Body of pancreas (tissue), 4 donors: Measurements from ENCODE around the gene CEP43. TPM values are rescaled to one million over a fixed set of nuclear protein-coding genes. Genes with fewer than 3 reads are reported as not detected.

Experiments used
- ATAC-seq: fragments of 150-250 bp; one replicate; pipeline ENCODE4 v1.9.1; 2016
- DNase-seq, 4 donors: peaks; one replicate each; pipeline ENCODE4 v3.0.0-alpha.2; 2019
- H3K27ac ChIP-seq, 4 donors: fragments of 200-600 bp; sonication (generic); 1 replicate in 3 of 4; 2 replicates in 1 of 4; pipeline versions ENCODE4 v1.5.1 to v1.6.1; 2016 to 2019; ENCODE audit warnings: mild to moderate bottlenecking in 1 of 4, mixed read lengths in 1 of 4, moderate library complexity in 1 of 4
- H3K27me3 ChIP-seq, 2 donors: fragments of 200-600 bp; sonication (generic); one replicate each; pipeline ENCODE4 v1.6.0; 2016; ENCODE audit warnings: mild to moderate bottlenecking in 1 of 2
- H3K36me3 ChIP-seq, 2 donors: fragments of 200-600 bp; sonication (generic); replicated peaks in 1 of 2; 2 replicates each; pipeline ENCODE4 v1.5.1; 2016; ENCODE audit warnings: low read depth in 2 of 2; ENCODE audit not compliant: insufficient read depth in 1 of 2
- H3K4me1 ChIP-seq: fragments of 200-600 bp; sonication (generic); one replicate; pipeline ENCODE4 v1.6.0; 2016
- H3K4me3 ChIP-seq, 2 donors: fragments of 200-600 bp; sonication (generic); 1 replicate in 1 of 2; 2 replicates in 1 of 2; pipeline ENCODE4 v1.5.1; 2016 to 2019
- H3K9me3 ChIP-seq, 3 donors: fragments of 200-600 bp; sonication (generic); 1 replicate in 2 of 3; 2 replicates in 1 of 3; pipeline ENCODE4 v1.5.1; 2016
- CTCF ChIP-seq, 7 experiments: fragments of 450-650 bp in 4 of 7; fragments of 200-600 bp in 3 of 7; sonication (generic) in 3 of 7; IDR thresholded peaks; one replicate each; pipeline ENCODE4 v1.5.1; 2016 to 2019; ENCODE audit warnings: antibody characterized with exemption in 7 of 7
- POLR2A ChIP-seq, 3 donors: fragments of 450-650 bp; IDR thresholded peaks; one replicate each; pipeline ENCODE4 v1.6.1; 2016; ENCODE audit warnings: antibody characterized with exemption in 3 of 3, mild to moderate bottlenecking in 2 of 3
- WGBS, 2 donors: methylation state at CpG; one replicate each; pipeline ENCODE4 v1.1.5; 2017; 5-methylcytosine and 5-hydroxymethylcytosine counted together
- intact Hi-C: fragments of 100-400 bp; cut with DNase I; formaldehyde crosslinking; loops from one replicate; pipeline ENCODE4 v1.15.1; 2023
- total RNA-seq, 2 donors: library from RNA; depleted of rRNA; stranded (reverse); fragments of >200 nt; gene quantifications; one replicate each; pipeline ENCODE4 v1.1.0, GENCODE V29; 2016

Gene CEP43
- total RNA-seq, 2 donors from 2014 or later: 11.4 to 45.8 TPM

- no peaks in the 10 kb centered on the region for H3K27me3 ChIP-seq
- 75 to 79% methylated on average over 3 of the region's 3 CpGs for WGBS, 2 donors
- no peaks in the 10 kb centered on the region for H3K9me3 ChIP-seq
- no peak for ATAC-seq
- H3K4me3 ChIP-seq: no peak overlapping the region
- peaks cover 15% of the 10 kb centered on the region for H3K4me1 ChIP-seq
- no peaks in the 10 kb centered on the region for H3K36me3 ChIP-seq
- TF ChIP-seq POLR2A (IDR thresholded peaks at IDR 0.05) (no peak), CTCF (IDR thresholded peaks at IDR 0.05) (peak in 1 of 7 experiments; percentile 3)
- intact Hi-C loops: no loop called here
- H3K27ac ChIP-seq: no peak overlapping the region
- no peak for DNase-seq
These were observed 47.5 kb upstream of the CEP43 start for GRCh38 chr6:166951670-166952060.

- H3K4me1 ChIP-seq: peaks cover 19% of the 10 kb centered on the region
- peak in 1 of 4 donors; percentile 14 for DNase-seq
These were observed 47.1 kb upstream of the CEP43 start for GRCh38 chr6:166952121-166952520.

GRCh38 chr6:166952567-166953486 lies 46.4 kb upstream of the CEP43 start:
- Histone ChIP-seq H3K4me3 (no peak overlapping the region), H3K36me3 (no peaks in the 10 kb centered on the region), H3K27ac (no peak overlapping the region), H3K9me3 (no peaks in the 10 kb centered on the region), H3K27me3 (no peaks in the 10 kb centered on the region), H3K4me1 (peaks cover 26% of the 10 kb centered on the region)
- TF ChIP-seq CTCF (IDR thresholded peaks at IDR 0.05) (no peak), POLR2A (IDR thresholded peaks at IDR 0.05) (no peak)
- intact Hi-C loops: no loop called here
- DNase-seq: no peak
- ATAC-seq: no peak
- WGBS, 2 donors: 87 to 89% methylated on average over 17 of the region's 17 CpGs

More at GRCh38 chr6:166952121-166952520, 47.1 kb upstream of the CEP43 start:
- Histone ChIP-seq H3K9me3 (no peaks in the 10 kb centered on the region), H3K27ac (no peak overlapping the region), H3K4me3 (no peak overlapping the region), H3K27me3 (no peaks in the 10 kb centered on the region), H3K36me3 (no peaks in the 10 kb centered on the region)
- intact Hi-C loops: no loop called here
- TF ChIP-seq POLR2A (IDR thresholded peaks at IDR 0.05) (no peak), CTCF (IDR thresholded peaks at IDR 0.05) (no peak)
- ATAC-seq: no peak
- WGBS, 2 donors: 89 to 97% methylated on average over 11 to 12 of the region's 12 CpGs

GRCh38 chr6:166954118-166954713 lies 45.0 kb upstream of the CEP43 start:
- no peak for TF ChIP-seq CTCF (IDR thresholded peaks at IDR 0.05)
- no peak for TF ChIP-seq POLR2A (IDR thresholded peaks at IDR 0.05)
- DNase-seq: no peak
- Histone ChIP-seq H3K4me3 (no peak overlapping the region), H3K4me1 (peaks cover 26% of the 10 kb centered on the region), H3K27ac (no peak overlapping the region), H3K36me3 (no peaks in the 10 kb centered on the region), H3K27me3 (no peaks in the 10 kb centered on the region), H3K9me3 (no peaks in the 10 kb centered on the region)
- intact Hi-C loops: no loop called here
- WGBS, 2 donors: 80 to 89% methylated on average over 6 of the region's 6 CpGs
- no peak for ATAC-seq
